Smooth muscle cell of trachea (primary cell): ENCODE measurements around the gene EMX1. TPM values are rescaled to one million over a fixed set of nuclear protein-coding genes. Genes with fewer than 3 reads are reported as not detected.

ENCODE experiments used
- total RNA-seq: library from RNA; depleted of rRNA; stranded (reverse); fragments of >200 nt; gene quantifications from 2 replicates; pipeline ENCODE4 v1.2.1, GENCODE V29; 2014

Gene EMX1
- total RNA-seq = not detected in 2 replicates

DNA sequence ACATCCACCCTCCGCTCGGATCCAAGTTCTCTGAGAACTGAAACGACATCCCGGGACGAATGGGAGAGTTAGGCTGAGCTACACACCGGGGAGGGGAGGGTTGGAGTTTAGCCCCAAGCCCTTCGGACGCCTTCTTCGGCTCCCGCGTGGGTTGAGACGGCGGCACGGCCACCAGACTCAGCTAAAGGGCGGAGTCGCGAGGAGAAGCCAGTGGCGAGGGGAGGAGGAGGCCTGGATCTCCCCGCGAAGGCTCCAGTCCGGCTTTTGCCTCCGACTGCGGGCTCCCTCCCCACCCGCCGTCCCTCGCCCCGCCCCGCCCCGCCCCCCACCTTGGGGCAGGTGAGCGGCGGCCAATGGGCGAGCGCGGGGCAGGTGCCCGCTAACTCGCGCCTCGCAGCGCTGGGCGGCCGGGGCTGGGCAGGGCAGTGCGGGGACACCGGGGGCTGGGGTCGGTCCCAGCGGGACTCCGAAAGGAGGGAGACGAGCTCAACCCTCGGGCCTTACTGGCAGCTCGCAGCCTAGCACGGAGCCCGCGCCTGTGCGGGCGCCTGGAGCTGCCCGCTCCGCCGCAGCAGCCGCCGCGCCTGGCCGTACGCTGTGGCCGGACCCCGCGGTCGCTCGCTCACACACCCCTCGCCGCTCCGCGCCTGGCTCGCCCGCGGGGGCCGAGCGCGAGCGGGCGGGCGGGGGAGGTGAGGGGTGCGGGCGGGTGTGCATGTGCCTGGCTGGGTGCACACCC is at the start of gene EMX1:
TSS of gene EMX1 (plus strand) at position 382 of the 739 bp plus-strand sequence. CDS start at position 716, 334 bp downstream.

DNA sequence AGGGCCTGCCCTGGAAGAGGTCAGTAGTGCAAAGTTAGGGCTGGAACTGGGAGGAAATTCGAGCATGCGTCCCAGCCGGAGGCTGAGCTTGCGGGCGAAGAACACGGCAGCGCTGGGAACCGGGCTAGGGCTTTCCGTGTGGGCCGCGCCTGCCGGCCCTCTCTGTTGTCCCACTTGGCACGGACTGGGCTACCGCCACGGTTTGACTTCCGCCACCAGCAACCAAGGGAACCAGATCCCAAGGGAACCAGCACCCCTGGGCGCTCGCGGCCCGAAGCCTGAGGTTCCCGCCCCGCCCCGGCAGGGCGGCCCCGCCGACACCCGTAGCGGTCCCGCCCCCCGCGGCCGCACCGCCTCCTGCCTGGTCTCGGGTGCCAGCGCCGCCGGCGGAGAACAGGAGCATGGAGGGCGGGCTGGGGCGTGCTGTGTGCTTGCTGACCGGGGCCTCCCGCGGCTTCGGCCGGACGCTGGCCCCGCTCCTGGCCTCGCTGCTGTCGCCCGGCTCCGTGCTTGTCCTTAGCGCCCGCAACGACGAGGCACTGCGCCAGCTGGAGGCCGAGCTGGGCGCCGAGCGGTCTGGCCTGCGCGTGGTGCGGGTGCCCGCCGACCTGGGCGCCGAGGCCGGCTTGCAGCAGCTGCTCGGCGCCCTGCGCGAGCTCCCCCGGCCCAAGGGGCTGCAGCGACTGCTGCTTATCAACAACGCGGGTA is 30.1 kb upstream of the EMX1 start, which contains the start of gene SPR:
TSS of gene SPR (plus strand) at position 377 of the 708 bp plus-strand sequence. CDS start at position 402, 25 bp downstream.

Other genes with a start within 250 kb of the EMX1 start
- gene EXOC6B, start 91.5 kb upstream of the EMX1 start, total RNA-seq = 27.1 and 33.2 TPM in 2 replicates
- 20.5 and 32.6 TPM in 2 replicates for gene SPR, start 30.1 kb upstream of the EMX1 start, total RNA-seq
- 12.7 and 14.0 TPM in 2 replicates for gene SFXN5, start 154.2 kb downstream of the EMX1 start, total RNA-seq
- gene RAB11FIP5, start 195.4 kb downstream of the EMX1 start, total RNA-seq = 46.0 and 70.5 TPM in 2 replicates